ENCODE measurements around the gene DRAP1. TPM values are rescaled to one million over a fixed set of nuclear protein-coding genes. Genes with fewer than 3 reads are reported as not detected.
A peak's percentile ranks its signal among the peaks of the same experiment; 100 is the strongest.

Gene DRAP1
- total and polyA plus RNA-seq, 9 of the 15 experiments (the other 6 are each of a cell fraction or from before 2014, with no cell fraction given), result 9.6 to 200 (median 92.9) TPM

- peak; percentile 27; the same call in 1 of the 2 replicates for TF ChIP-seq MGA (IDR thresholded peaks at IDR 0.05)
- TF ChIP-seq NUFIP1 (IDR thresholded peaks at IDR 0.05; ENCODE audit: partially characterized antibody), result no peak
- TF ChIP-seq ZBTB33 (CRISPR knock-in tag; IDR thresholded peaks at IDR 0.05), result peak; percentile 93
- peak; percentile 47; the same call in 1 of the 2 replicates for TF ChIP-seq BCOR (IDR thresholded peaks at IDR 0.05)
- TF ChIP-seq HDAC8 (tag; IDR thresholded peaks at IDR 0.05), result no peak
- peak; percentile 36 for TF ChIP-seq ARID1B (IDR thresholded peaks at IDR 0.05)
- no peak for TF ChIP-seq FOXK1 (CRISPR knock-in tag; IDR thresholded peaks at IDR 0.05; ENCODE audit: borderline replicate concordance)
- no peak for TF ChIP-seq CEBPB (tag; IDR thresholded peaks at IDR 0.05)
- no peak for TF ChIP-seq HNRNPK (IDR thresholded peaks at IDR 0.05; ENCODE audit: low read depth, low read length, poor library complexity, severe bottlenecking)
- peak in 1 of 2 experiments; percentile 36; a peak in 2 of 4 replicates for TF ChIP-seq HDAC1 (IDR thresholded peaks at IDR 0.05)
- TF ChIP-seq MLLT1 (IDR thresholded peaks at IDR 0.05), result peak in 1 of 2 experiments; percentile 70; a peak in 1 of 4 replicates
- no peak for TF ChIP-seq HES1 (IDR thresholded peaks at IDR 0.05; ENCODE audit: low read depth)
- no peak for TF ChIP-seq SMARCE1 (IDR thresholded peaks at IDR 0.05)
These were observed 41.6 kb downstream of the DRAP1 start (continued) for GRCh38 chr11:65960824-65961266.
